Dedifferentiated amniotic fluid mesenchymal stem cell (primary cell): ENCODE results near the gene NFIC.
"Not testable (repeated sequence)": the region's sequence is repeated elsewhere in the genome, so short reads cannot be mapped to it uniquely, and the experiment has no call there.

ENCODE experiments used
- DNase-seq: peaks from one replicate; pipeline ENCODE4 v3.0.0-alpha.2; 2016; ENCODE audit errors: extremely low spot score

Gene NFIC

GRCh38 chr19:3491396-3492119, 125.2 kb downstream of the NFIC start:
- DNase-seq: no peak

GRCh38 chr19:3492131-3492839, 125.9 kb downstream of the NFIC start:
- DNase-seq: no peak

GRCh38 chr19:3492919-3493318, 126.5 kb downstream of the NFIC start:
- no peak for DNase-seq

DNA sequence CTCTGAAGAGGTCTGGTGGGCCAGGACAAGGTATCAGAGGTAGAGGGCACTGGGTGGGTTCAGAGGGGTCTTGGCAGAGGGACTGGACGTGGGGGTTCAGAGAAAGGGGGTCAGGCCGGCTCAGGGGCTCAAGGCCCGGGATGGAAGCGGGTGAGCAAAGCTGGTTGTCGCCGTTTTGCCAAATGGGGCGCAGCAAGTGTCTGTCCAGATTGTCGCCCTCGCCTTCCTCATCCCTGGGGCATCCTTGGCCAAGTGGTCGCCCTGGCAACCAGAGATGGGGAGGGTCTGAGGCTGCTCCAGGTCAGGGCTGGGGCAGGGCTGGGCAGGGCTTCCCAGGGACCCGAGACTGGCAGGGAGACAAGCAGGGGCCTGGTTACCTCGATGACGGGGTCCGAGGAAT, 127.3 kb downstream of the NFIC start:
- DNase-seq: no peak

- no peak for DNase-seq
These were observed 127.7 kb downstream of the NFIC start for GRCh38 chr19:3494051-3494450.

DNA sequence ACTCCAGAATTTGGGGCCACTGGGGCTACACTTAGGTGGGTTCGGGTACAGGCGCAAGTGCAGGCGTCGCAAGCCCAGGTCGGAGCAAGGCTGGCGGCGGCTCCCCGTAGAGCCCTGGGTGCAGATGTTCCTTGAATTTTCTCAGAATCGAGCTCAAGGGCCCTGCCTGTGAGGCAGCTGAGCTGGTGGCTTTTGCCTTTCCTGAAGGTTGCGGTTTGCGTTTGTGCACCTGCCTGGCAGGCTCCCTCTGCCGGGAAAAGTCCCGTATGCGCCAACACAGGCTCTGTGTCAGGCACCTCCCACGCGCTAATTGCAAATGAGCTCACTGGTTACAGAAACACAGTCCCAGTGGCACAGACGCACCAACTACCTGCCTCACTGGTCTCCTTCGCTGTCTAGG, 128.2 kb downstream of the NFIC start:
- no peak for DNase-seq

DNA sequence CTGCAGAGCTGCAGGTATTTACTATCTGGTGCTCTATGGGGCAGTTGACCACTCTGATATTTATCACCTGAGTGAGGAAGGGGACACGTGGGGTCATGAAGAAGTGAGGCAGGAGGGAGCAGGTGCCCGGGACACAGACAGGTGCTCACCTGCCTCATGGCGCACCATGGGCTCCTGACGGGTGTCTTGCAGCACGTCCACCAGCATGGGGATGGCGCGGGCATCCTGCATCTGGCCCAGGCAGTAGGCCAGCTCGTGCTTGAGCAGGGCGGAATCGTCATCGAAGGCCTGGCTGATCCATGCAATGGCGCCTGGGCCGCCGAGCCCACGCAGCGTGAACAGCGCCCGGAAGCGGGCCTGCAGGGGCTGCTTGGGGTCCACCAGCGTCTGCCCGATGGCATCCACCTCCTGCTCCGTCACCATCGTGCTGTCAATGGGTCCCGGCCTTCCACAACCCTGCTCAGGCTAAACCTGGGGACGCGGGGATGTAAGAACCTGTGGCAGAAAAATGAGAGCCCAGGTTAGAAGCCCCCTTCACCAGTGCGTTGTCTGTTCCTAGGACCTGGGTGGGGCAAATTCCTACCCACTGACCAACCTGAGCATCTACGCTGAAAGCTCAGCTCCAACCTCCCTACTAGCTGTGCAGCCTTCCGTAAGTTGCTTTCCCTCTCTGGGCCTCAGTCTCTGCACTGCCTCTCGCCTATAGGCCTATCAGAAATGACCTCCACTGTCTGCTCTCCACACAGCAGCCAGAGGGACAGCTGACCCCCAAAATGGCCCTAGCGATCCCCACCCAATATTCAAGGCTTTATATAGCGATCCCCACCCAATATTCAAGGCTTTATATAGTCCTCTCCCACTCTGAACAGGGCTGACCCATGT, 130.2 kb downstream of the NFIC start:
- DNase-seq: no peak

GRCh38 chr19:3497757-3498520, 131.6 kb downstream of the NFIC start:
- DNase-seq: no peak

GRCh38 chr19:3499738-3500428, 133.5 kb downstream of the NFIC start:
- no peak for DNase-seq

DNA sequence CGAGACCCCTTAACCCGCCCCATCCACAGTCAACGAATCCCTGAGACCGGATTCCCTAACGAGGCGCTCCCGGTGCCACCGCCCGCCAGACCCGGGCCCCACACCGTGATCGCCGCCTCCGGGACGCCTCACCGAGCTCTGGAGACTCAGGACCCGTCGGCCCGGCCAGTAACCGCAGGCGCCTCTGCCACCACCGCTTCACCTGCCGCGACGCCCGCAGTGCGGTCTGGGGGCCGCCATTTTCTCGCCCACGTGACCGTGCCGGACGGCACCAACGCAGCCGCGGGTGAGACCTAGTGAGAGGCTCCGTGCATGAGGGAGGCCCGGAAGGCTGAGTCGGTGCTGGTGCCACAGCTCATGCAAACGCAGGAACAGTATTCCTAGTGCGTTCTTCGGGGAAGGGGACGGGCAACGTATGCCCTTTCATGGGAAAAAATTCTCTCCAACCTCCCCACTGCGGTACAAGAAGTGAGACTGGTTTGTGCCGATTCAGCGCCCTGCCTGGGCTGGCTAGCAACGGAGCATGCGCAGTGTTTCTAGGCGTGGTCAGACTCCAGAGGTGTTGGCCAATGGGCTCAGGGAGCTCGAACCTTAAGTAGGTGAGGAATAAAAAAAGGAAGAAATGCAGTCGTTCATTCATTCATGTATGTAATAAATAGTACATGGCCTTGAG, 134.2 kb downstream of the NFIC start, which contains the start of gene DOHH:
DOHH (minus strand) TSS at position 246 of the 673 bp plus-strand sequence. CDS start 3,860 bp downstream, outside the sequence.
- DNase-seq: peak; percentile 98

DNA sequence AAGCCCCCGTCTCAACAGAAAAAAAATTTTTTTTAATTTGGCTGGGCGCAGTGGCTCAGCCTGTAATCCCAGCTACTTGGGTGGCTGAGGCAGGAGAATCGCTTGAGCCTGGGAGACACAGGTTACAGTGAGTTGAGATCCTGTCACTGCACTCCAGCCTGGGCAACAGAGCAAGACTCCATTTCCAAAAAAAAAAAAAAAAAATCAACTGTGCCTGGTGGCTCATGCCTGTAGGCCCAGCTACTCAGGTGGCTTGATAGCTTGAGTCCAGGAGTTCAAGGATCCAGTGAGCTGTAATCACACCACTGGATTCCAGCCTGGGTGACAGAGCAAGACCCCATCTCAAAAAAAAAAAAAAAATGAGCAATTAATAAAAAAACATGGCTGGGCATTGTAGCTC, 135.4 kb downstream of the NFIC start:
- DNase-seq: no peak

GRCh38 chr19:3503036-3503572, 136.7 kb downstream of the NFIC start:
- DNase-seq: no peak

DNA sequence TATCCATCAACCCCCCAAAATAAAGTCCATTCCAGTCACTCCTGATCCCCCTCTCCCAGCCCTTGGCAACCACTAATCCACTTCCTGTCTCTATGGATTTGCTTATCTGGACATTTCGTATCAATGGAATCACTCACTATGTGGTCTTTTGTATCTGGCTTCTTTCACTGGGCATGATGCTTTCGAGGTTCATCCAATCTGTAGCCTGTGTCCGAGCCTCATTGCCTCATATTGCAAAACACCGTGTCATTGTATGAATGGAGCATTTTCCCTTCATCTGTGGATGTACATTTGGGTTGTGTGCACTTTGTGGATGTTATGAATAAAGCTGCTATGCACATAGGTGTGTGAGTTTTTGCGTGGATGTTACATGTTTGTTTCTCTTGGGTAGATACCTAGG, 138.4 kb downstream of the NFIC start:
- DNase-seq: no peak

GRCh38 chr19:3505598-3506383, 139.4 kb downstream of the NFIC start, which contains the start of gene FZR1:
Gene FZR1 (plus strand): TSS chr19:3506311. CDS start chr19:3522990, 16,679 bp downstream.
- DNase-seq: peak; percentile 98

DNA sequence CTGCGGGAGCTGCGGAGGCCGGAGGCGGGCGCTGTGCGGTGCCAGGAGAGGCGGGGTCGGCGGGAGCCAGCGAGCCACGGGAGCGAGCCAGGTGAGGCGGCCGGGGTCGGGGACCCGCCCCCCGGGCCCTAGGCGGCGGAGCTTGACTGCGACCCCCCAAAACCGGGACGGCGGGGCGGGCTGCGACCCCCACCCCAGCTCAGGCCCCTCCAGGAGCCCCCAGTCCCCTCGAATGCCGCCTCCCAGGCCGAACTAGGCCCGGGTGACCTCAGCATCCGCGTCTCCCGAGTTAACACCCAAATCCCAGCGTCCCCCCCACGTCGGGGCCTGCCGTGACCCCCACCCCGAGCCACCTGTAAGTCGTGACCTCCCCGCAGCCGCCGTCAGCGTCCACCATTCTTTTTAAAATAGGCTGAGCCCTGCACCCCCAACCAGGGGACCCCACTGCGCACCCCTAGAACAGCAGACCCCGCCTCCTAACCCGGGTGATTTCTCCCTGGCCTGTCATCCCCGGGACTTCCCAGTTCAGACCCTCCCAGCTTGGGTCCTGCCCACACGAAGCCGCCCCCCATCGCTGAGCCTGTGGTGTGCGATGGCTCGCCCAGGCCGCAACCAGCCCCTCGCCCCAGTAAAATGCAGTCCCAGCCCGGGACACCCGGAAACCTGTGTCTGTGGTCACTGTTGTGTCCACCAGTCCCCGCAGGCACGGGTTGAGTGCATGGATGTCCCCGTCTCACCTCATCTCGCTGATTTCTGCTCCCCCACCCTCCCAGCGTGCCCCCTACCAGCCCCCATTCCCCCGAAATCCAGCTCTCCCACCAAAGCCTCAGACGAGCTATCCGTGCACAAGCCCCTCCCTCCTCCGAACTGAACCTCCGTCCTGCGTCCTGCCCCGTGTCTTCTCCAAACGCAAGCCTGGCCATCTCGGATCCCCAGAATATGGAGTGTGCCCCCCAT, 140.3 kb downstream of the NFIC start:
- DNase-seq: peak; percentile 15

GRCh38 chr19:3507371-3508120, 141.2 kb downstream of the NFIC start:
- no peak for DNase-seq

GRCh38 chr19:3508121-3508661, 141.8 kb downstream of the NFIC start:
- not testable (repeated sequence) for DNase-seq
